SHP77 treated with DMSO at 0.1 percent for 48 hours (cell line): Measurements from ENCODE around the gene FBXO9.

Source experiments
- DNase-seq: peaks from one replicate; lab custom pipeline; 2025; lab: John Stamatoyannopoulos, UW

FBXO9 gene

DNA sequence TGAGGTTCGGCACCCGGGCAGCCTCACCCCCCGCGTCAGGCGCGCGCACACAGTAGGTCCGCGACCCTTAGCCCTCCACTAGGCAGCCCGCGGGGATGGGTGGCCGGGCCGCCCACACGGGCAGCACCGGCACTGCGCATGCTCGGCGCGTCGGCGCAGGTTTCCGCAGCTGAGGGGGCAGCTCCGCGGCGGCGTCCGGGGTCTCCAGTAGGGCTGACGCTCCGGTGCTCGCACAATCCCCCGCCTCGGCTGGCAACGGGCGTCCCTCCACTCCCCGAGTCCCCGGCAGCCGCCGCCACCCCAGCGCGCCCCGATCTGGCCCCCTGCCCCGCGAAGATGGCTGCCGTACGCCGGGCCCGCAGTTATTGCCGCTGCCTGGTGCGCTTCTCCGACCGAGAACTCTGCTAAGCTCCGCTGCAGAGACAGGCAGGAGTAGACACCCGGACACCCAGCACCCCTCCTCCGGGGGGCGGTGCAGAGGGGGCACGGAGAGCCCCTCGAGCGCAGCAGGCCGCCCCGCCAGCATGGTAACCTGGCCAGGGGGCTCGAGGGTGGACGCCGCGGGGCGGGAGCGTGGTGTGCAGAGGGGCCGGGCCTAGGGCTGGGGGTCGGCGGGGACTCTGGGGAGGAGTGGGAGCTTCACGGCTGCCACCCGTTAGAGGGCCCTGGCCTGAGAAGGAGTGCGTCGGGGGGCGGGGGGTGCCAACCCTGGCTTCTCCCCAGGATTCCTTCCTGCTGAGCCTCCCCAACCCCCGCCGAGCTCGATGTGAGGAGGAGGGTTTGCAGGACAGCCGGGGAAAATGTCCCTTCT, at the start of gene FBXO9:
TSS of gene FBXO9 (plus strand) at position 139 of the 811 bp plus-strand sequence. CDS start at position 525, 386 bp downstream.
- no peak for DNase-seq

DNA sequence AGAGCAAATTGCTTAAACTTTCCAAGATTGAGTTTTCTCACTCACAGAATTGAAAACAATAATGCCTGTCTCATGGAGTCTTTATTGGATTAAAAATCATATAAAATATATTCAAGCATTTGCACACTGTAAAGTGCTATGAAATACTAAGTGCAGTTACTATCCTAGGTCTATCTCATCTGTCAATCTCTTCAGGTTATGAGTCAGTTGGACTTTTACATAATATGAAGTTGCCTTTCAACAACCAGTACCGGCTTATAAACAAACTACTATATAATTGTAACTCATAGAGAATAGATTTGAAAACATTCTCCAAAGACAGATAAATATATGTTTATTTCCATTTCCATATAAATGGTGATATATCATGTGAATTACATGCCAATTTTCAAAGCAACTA, 49.7 kb upstream of the FBXO9 start:
- no peak for DNase-seq

DNA sequence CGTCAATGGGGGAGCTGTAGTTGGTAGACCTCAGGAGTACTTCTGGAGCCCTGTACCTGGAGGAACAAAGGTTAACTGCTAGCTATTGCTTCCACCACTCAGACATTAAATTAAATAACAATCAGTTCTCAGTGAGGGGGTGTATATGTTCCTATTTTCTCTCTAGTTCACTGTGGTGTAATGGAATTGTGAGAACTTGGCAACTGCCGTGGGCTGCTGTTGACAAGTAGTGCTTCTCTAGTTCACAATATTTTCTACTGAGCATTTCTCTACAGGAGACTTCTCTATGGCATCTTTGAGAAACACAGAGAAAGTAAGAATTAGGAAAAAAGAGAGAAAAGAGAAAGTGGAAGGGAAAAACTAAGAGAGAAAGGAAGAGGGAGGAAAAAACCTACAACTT, 46.8 kb upstream of the FBXO9 start:
- DNase-seq: no peak

DNA sequence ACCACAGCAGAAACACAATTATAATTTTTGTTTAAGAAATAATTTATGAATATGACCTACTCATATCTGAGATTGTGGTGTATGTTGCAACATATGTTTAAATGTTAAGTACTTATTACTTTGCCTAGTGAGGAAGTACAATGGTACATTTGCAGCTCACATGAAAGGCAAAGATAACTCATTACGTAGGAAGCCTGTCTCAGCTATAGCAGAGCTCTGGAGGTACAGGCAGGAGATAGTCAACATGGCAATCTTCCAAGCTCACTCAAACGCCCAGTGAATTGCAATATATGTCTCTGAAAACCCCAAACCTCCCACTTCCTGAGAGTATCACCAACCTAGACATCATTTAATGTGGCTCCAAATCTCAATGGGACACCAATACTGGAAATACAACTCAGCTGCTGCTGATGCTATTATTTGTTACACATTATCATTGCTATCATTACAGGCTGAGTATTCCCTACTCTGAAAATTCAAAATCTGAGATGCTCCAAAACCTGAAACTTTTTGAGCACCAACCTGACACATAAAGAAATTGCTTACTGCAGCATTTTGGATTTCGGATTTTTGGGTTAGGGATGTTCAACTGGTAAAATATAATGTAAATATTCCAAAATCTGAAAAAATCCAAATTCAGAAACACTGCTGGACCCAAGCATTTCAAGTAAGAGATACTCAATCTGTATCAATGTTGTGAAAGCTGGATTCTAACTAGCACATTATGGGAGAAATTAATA, 45.0 kb upstream of the FBXO9 start:
- no peak for DNase-seq

DNA sequence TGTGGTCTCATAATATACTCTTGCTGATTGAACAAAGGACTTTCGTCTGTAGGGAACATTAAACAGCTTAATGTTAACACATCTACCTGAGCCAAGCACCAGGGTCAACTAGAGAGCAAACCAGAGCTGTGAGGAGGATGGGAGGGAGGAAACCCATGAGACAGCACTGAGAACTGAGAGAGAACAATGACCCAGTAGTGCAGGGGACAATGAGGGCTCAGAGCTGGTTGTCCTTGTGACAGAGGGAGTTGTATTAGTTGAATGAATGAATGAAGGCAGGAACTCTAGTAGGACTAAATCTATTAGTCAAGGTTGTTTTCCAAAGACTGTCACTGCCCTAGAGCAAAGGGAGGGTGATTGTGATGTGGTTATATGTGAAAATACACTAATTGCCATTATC, 41.9 kb upstream of the FBXO9 start:
- DNase-seq: no peak

DNA sequence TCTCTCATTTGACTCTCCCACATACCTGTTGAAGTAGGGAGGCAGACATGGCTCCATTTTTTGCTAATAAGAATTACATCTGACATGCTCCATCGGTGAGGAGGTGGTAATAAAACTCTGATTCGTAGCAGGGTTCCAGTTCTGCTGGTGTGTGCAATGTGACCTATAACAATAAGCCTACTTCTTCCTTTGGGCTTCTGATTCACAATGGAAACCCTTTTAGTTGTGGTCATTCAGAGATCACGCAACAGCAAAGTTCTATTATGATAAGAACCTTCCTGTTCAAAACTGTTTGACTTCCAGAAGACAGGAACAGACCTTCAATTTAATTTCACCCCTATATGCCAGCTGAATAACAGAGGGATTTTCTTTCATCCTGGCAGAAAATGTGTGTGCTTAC, 38.7 kb upstream of the FBXO9 start:
- DNase-seq: no peak

DNA sequence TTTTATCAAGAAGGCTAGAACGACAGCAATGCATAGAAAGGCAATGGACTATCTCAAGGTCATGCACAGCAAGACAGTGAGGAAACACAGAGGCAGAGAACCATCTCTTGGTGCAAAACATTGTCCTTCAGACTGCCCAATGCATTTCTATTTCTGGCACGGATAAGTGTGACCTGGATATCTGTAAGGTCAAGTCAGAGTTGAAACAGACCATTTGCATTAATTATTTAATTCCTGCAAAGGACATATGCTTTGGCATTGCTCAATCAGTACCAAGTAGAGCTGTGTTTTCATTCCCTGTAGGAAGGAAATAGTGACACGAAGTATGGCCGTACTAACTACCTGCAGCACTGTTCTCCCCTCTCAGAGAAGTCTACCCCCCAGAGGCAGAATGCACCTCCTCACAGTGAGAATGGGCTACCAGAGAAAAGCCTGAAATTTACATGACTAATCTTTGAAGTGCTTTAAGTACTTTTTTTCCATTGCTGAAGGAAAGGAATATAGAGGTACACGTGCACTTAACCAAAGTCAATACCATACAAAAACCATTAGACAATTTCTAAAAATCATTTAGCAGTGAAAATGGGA, 38.0 kb upstream of the FBXO9 start:
- no peak for DNase-seq

DNA sequence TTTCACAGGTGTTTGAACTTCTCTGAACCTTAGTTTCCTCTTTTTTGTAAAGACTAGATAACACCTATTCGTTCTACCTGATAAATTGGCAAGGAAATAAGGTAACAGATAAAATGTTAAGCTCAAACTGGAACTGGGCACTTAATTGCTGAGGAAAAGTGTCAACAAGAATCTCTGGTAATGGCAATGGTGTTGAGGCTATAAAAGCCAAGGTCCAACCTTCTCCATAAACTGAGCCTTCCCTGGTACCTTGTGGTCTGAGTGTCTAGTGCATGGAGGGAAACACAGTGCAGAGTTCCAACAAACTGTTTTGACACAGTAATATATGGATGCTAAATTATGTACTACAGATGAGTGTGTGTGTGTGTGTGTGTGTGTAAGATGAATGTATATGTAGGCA, 36.7 kb upstream of the FBXO9 start:
- no peak for DNase-seq

DNA sequence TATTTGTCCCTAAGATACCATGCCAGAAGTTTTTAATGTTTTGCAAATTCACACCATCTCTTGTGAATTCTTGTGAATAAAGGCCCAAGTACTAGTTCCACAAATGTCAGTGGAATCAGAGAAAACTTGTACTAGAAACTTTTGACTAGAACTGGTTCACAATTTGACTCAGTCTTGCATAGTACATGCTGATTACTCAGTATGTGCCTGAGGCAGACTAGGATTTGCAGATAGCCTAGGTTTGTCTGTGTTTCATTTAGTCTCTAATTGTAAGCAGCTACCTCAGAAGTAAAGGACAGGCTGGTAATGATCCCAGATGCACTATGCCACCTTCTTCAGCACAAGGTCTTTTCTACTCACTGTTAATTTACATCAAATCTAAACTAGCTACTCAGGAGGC, 35.9 kb upstream of the FBXO9 start:
- DNase-seq: no peak

DNA sequence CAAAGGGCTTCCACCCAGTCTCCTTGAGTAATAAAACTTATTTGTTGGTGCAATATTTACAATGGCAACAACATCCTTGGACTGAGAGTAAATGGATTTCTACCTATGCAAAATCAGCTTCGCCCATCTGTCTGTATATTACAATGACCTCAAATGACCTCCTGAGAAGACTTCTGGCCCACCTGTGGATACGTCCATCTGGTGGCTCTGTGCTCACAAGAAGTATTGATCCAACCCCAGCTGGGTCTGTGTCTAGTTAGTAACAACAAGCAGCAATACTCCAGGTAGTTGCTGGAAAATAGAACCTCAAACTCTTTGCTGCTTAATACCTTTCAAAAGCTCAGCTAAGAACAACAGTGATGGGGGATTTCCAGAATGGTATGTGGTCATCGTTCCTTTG, 35.4 kb upstream of the FBXO9 start:
- no peak for DNase-seq

DNA sequence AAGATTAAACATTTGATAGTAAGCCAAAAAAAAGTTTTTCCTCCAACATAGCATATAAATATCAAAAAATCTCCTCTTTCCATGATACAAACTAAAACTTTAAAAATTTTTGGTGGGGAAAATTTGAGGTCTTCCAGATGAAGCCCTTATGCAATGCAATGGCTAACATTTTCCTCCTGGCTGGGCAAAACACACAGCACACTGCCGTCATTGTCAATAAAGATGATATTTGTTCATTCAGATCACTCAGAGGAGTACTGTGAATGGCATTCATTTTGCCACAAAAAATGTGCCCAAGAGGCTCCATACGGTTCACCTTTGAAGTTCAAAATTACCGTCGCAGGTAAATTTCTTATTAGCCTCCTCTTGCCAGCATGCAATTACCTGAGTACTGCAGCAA, 33.9 kb upstream of the FBXO9 start:
- DNase-seq: no peak

DNA sequence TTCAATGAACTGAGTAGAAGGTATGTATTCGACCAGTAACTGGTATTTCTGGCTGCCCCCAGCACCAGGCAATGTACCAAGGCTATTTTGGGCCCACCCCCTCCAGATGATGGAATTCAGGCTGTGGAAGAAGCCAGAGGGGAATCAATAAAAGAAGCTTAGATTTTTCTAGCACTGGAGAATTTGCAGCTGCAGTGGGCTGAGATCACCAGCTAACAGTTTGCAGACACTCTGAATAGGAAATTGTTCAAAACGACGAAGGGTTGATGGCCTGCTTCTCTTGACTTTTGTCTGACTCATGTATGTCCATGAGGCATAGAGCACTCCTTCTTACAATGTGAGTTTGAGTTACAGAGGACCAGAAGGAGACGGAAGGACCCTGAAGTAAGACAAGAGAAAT, 32.4 kb upstream of the FBXO9 start:
- DNase-seq: no peak

DNA sequence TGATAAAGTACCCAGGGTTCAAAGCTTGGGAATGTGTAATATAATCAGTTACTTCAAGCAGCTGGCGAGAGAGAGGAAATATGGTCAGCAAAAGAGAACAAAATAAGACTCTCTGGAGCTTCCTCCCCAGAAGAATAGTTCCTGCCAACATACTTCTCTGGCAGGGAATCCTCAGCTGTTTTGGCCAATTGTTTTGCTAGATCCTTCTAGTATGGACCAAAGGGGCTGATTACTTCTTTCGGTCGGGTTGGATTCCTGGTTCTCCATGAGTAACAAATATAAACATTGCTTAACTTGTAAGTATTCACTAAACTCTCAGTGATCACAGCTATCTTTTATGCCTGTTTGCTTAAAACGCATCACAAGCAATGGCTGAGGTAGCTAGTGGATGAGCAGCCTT, 31.4 kb upstream of the FBXO9 start:
- no peak for DNase-seq

DNA sequence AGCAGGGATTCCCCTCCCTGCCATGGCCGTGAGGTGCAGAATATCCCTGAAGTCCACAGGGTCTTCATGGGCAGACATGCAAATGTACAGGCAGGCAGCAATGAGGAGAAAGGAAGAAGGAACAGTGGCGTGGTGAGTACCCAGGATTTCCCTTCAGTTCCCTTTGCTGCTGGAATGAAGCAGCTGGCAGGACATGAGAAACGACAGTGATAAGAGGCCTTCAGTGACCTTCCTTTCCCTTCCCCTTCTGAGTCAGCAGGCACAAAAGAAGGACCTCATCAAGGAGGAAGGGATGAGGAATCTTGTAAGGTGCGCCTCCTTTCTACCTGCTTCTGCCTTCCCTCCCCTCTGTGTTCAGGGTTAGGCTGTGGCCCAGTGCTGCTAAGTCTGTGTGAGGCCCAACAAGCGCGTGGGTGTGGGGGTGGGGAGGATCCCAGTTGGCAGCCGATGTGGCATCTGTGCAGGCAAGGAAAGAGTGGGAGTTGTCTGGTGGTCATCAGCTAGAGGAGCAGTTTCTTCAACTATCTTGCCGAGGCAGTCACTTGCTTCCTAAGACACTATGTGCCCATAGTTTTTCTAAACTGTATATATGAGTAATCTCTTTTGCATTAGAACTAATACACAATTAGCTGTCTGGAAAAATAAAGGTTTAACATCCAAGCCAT, 29.5 kb upstream of the FBXO9 start:
- DNase-seq: no peak

DNA sequence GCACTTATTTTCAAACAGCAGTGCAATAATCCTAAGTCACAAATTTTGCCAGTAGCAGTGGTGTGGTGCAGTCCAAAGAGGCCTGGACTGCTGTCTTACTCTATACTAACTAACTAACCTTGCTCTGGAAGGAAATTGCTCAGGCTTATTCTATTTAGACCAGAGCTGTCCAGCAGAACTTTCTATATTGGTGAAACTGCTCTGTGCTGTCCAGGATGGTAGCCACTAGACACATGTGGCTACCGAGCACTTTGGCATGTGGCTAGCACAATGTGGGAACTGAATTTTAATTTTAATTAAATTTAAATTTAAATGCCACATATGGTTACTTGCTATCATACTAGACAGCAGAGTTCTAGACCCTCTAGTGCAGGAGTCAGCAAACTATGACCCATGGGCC, 27.1 kb upstream of the FBXO9 start:
- DNase-seq: no peak

DNA sequence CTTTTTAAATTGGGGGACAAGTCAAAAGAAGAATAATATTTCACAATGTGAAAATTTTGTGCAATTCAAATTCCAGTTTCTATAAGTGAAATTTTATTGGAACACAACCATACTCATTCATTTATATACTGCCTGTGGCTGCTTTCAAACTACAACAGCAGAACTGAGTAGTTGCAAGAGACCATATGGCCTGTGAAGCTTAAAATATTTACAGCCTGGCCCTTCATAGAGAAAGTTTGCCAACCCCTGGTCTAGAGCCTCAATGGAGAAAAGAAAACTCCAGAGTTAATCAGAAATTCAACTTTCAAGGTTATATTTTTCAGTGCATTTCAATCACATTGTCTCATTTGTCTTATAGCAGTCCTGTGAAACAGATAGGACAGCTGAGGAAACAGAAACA, 26.6 kb upstream of the FBXO9 start:
- no peak for DNase-seq

DNA sequence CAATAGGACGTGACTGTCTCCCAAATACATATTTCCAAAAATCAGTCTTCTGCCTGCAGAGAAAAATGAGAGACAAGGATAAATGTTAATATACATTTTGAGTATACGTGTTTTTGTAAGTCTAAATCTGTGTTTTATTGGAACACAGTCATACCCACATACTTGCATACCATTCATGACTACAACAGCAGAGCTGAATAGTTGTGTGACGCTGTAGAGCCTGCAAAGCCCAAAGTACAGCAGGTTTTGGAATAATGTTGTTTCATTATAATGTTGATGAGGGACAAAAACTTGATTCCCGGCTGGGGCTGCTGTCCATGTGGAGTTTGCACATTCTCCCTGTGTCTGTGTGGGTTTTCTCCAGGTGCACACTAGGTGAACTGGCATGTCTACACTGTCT, 23.8 kb upstream of the FBXO9 start:
- DNase-seq: no peak

DNA sequence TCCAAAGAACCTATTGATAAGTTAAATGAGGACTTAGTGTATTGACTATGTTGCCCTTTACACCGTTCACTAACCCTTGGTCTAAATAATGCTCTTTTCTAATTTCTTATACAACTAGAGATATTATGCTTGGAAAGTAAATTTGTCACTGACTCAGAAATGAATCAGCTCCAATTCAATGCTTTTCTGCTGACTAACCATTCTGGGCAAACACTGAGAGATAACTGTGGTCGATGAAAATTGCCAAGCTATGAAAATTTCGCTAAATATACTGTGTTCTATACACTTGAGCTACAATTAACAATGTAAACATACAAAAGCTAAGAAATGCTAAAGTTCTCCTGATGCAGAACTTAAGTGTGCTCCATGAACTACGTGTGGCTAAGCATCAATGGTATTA, 23.1 kb upstream of the FBXO9 start:
- DNase-seq: no peak

DNA sequence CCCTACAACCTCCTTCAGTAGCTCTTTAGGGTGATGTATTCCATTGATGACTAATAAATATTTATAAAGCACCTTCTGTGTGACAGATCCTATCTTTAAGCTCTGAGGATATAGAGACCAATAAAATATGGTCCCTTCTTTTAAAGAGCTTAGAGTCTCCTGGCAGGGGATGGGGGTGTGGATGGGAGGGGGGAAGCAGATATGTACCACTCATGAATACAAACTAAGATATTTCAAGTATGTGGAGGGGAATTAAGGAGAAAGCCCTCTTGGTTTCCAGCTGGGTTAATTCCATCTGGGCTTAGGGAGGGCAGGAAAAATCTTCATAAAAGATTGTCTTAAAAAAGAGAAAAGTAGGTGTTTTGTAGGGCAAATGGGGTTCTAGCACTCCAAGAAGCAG, 21.6 kb upstream of the FBXO9 start:
- no peak for DNase-seq

DNA sequence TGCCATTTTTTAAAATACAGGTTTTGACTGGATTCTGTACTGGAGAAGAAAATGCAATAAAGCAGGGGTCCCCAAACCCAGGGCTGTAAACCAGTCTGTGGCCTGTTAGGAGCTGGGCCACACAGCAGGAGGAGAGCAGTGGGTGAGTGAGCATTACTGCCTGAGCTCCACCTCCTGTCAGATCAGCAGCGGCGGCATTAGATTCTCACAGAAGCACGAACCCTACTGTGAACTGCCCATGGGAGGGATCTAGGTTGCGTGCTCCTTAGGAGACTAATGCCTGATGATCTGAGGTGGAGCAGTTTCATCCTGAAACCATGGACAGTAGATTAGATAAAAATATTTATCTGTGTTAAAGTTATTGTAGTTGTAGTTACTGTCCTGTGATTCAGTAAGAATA, 21.1 kb upstream of the FBXO9 start:
- DNase-seq: no peak

DNA sequence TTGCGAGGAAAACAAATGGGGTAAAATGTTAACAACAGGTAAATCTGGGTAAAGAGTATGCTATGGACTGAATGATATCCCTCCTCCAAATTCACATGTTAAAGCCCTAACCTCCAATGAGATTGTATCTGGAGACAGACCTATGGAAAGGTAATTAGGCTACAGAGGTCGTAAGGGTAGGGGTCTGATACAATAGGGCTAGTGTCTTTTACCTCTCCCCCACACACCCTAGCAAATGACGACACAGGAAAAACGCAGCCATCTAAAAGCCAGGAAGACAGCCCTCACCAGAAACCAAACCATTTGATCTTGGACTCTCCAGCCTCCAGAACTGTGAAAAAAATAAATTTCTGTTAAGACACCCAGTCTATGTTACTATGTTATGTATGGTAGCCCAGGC, 20.6 kb upstream of the FBXO9 start:
- DNase-seq: no peak

DNA sequence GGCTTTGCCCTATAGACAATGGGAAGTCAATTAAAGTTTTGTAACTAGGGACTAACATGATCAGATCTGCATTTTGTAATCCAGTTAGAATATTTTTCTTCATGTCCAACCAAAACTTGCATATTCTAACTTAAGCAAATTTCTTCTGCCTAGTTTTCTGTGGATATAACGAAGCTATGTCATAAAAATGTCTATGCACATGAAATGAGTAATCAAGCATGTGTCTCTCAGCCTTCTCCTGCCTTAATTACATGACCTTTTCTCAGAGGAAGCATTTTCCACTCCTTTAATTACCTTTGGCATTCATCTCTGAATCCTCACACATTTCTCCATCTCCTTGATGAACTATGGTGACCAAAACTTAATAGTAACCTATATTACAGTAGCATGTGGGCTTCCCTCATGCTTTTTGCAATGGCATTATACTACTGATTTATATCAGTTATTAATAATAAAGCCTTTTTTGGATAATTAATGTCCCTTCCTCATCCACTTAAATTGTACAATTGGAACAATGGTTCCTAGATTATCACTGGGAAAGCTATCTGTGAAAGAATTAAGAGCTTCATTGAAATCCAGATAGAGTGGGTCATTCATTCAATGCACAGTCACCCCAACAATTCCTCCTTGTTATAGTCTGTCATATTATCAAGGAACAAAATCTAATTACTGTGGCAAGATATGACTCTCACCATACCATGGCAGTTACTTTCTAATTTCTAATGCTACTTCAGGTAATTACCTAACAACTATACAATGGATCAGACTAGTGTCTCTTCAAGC, 19.1 kb upstream of the FBXO9 start:
- no peak for DNase-seq
